Glutamatergic neuron (in vitro differentiated cells): ENCODE data around the gene NAMPT. TPM values are rescaled to one million over a fixed set of nuclear protein-coding genes. Genes with fewer than 3 reads are reported as not detected.

ENCODE experiments used
- DNase-seq: peaks from one replicate; pipeline ENCODE4 v3.0.0; 2022
- H3K27ac Mint-ChIP-seq: one replicate; pipeline ENCODE4 v1.8.0; 2020; ENCODE audit warnings: mild to moderate bottlenecking, mixed read lengths, inconsistent platforms; ENCODE audit not compliant: unreplicated experiment
- H3K27me3 Mint-ChIP-seq: one replicate; pipeline ENCODE4 v1.8.0; 2020; ENCODE audit warnings: mild to moderate bottlenecking, moderate library complexity, mixed read lengths, inconsistent platforms; ENCODE audit not compliant: unreplicated experiment
- H3K36me3 Mint-ChIP-seq: one replicate; pipeline ENCODE4 v1.8.0; 2020; ENCODE audit warnings: mild to moderate bottlenecking, mixed read lengths, inconsistent platforms; ENCODE audit not compliant: unreplicated experiment
- H3K4me1 Mint-ChIP-seq: one replicate; pipeline ENCODE4 v1.8.0; 2020; ENCODE audit warnings: mild to moderate bottlenecking, low read depth, mixed read lengths, inconsistent platforms; ENCODE audit not compliant: unreplicated experiment
- H3K4me3 Mint-ChIP-seq: one replicate; pipeline ENCODE4 v1.8.0; 2020; ENCODE audit warnings: mild to moderate bottlenecking, mixed read lengths, inconsistent platforms; ENCODE audit not compliant: unreplicated experiment
- H3K9me3 Mint-ChIP-seq: one replicate; pipeline ENCODE4 v1.8.0; 2020; ENCODE audit warnings: mild to moderate bottlenecking, moderate library complexity, mixed read lengths, inconsistent platforms; ENCODE audit not compliant: unreplicated experiment
- total RNA-seq: library from RNA; stranded (reverse); fragmentation: NEBNext Ultra II Directional; extraction: Animal tissue kit (Norgen Biotek cat#: 25700); gene quantifications from one replicate; pipeline ENCODE4 v1.2.1, GENCODE V29; 2021; ENCODE audit not compliant: unreplicated experiment
- TF ChIP-seq, protein P1 (sequence below): fragments of 200-600 bp; sonication (generic); IDR thresholded peaks from one replicate; pipeline ENCODE4 v1.5.0; 2021; ENCODE audit not compliant: partially characterized antibody, unreplicated experiment

NAMPT gene
- total RNA-seq, 1 donor from 2014 or later: 48.4 TPM

DNA sequence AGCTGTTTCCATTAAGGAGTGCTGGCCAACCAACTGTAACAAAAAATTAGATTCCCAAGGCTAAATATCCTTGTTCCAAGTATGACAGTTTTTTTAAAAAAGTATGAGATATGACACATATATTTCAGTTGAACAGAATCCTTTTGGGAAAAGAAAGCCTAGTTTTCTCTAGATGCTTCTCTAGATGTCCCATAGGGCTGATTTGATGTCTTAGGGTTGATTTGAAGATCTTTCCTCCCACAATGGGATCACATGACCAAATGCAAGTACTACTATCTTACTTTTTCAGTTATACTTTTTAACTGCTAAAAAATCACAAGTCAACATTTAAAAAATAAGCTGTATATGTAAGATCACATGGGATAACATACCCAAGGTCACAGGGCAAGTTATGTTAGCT, 3.7 kb downstream of the NAMPT start:
- DNase-seq: no peak
- Mint-ChIP-seq H3K27ac (peak overlapping the region; percentile 17), H3K9me3 (peaks cover 6% of the 10 kb centered on the region), H3K4me1 (peaks cover 26% of the 10 kb centered on the region), H3K27me3 (peaks cover 11% of the 10 kb centered on the region), H3K36me3 (no peaks in the 10 kb centered on the region), H3K4me3 (no peak overlapping the region)
- TF ChIP-seq, protein P1, sequence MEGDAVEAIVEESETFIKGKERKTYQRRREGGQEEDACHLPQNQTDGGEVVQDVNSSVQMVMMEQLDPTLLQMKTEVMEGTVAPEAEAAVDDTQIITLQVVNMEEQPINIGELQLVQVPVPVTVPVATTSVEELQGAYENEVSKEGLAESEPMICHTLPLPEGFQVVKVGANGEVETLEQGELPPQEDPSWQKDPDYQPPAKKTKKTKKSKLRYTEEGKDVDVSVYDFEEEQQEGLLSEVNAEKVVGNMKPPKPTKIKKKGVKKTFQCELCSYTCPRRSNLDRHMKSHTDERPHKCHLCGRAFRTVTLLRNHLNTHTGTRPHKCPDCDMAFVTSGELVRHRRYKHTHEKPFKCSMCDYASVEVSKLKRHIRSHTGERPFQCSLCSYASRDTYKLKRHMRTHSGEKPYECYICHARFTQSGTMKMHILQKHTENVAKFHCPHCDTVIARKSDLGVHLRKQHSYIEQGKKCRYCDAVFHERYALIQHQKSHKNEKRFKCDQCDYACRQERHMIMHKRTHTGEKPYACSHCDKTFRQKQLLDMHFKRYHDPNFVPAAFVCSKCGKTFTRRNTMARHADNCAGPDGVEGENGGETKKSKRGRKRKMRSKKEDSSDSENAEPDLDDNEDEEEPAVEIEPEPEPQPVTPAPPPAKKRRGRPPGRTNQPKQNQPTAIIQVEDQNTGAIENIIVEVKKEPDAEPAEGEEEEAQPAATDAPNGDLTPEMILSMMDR: no peak

DNA sequence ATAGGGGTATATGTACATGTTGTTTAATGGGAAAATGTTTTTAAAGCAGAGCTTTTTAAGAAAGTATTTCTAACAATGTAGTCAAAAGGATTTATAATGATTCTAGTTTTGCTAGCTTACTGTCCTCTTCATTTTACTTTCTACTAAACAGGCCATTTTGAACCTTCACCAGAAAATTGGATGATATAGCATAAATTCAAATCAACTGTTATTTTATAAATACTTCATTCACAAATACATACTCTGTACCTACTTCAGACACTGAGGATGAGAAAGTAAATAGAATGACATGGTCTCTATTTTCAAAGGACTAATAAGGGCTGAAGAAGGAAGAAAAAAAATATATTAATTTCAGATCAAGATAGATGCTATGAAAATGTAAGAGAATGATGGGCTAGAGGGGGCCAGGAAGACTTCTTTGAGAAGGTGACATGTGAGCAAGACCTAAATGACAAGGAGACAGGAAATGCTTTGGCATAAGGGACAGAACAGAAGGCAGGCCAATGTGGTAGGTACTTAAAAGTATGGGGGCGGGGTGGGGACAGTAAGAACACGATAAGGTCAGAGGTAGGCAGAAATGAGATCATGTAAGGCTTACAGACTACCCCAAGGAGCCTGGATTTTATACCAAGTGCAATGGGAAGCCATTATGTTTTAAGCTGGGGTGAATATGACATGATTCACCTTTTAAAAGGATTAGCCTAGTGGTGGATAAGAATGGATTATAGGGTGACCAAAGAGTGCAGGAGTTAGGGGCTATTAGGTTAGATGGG, 5.2 kb downstream of the NAMPT start:
- H3K27ac Mint-ChIP-seq: peak overlapping the region; percentile 40
- no peaks in the 10 kb centered on the region for H3K36me3 Mint-ChIP-seq
- H3K4me3 Mint-ChIP-seq: peak overlapping the region; percentile 48
- H3K4me1 Mint-ChIP-seq: peaks cover 22% of the 10 kb centered on the region
- DNase-seq: no peak
- H3K27me3 Mint-ChIP-seq: peaks cover 4% of the 10 kb centered on the region
- peaks cover 3% of the 10 kb centered on the region for H3K9me3 Mint-ChIP-seq
- TF ChIP-seq, protein P1: no peak

DNA sequence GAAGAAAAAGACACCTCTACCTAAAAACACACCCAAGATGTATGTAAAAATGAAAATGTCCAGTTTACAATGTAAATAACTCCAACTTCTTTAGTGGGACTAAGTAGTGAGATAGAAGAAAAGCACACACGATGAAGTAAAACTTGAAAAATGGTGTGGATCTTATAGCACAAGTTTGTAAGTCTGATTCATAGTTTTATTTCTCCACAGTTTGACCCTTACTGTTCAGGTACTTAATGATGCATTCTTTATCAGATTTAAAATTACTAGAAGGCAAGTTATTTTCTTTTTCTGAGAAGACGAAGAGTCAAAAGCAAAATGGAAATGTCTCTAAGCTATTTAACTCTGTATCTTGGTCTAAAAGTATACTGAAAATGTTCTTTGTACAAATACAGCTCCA, 6.1 kb downstream of the NAMPT start:
- Mint-ChIP-seq H3K4me1 (peaks cover 20% of the 10 kb centered on the region), H3K27me3 (peaks cover 2% of the 10 kb centered on the region), H3K27ac (no peak overlapping the region), H3K36me3 (no peaks in the 10 kb centered on the region), H3K4me3 (no peak overlapping the region), H3K9me3 (peaks cover 3% of the 10 kb centered on the region)
- TF ChIP-seq, protein P1: no peak
- no peak for DNase-seq

DNA sequence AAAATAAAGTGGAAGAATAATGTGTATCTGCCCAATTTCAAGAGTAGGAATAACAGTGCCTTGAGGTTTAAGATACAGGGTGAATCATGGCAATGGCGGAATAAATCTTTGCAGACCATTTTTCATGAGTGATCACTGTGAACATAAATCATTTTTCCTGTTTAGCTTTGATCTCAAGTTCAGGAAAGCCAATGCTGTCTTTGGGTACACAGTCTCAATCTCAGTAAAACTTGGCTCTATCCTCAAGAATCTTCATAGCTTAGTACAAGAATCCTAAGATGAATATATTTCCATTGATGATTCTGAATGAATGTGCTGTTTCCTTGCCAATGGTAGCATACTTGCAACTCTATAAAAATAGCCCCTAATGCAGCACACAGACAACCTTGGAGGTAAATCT, 6.8 kb downstream of the NAMPT start:
- Mint-ChIP-seq H3K9me3 (no peaks in the 10 kb centered on the region), H3K27ac (no peak overlapping the region), H3K36me3 (no peaks in the 10 kb centered on the region), H3K4me3 (no peak overlapping the region), H3K4me1 (peaks cover 16% of the 10 kb centered on the region), H3K27me3 (no peaks in the 10 kb centered on the region)
- TF ChIP-seq, protein P1: no peak
- no peak for DNase-seq

DNA sequence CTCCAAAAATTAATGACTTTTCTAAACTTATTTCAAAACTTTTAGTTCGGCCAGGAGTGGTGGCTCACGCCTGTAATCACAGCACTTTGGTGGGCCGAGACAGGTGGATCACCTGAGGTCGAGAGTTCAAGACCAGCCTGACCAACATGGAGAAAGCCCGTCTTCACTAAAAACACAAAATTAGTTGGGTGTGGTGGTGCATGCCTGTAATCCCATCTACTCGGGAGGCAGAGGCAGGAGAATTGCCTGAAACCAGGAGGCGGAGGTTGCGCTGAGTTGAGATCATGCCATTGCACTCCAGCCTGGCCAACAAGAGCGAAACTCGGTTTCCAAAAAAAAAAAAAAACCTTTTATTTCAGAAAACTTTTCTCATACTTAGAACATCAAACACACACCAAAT, 8.3 kb downstream of the NAMPT start:
- H3K27me3 Mint-ChIP-seq: no peaks in the 10 kb centered on the region
- no peak for DNase-seq
- TF ChIP-seq, protein P1: no peak
- peaks cover 14% of the 10 kb centered on the region for H3K4me1 Mint-ChIP-seq
- H3K36me3 Mint-ChIP-seq: no peaks in the 10 kb centered on the region
- H3K9me3 Mint-ChIP-seq: no peaks in the 10 kb centered on the region
- H3K4me3 Mint-ChIP-seq: no peak overlapping the region
- H3K27ac Mint-ChIP-seq: no peak overlapping the region
